ENCODE measurements around the gene CENPM. TPM values are rescaled to one million over a fixed set of nuclear protein-coding genes. Genes with fewer than 3 reads are reported as not detected.

The CENPM gene
- total RNA-seq, 2 experiments from 2014 or later: 7.6 to 8.4 TPM

DNA sequence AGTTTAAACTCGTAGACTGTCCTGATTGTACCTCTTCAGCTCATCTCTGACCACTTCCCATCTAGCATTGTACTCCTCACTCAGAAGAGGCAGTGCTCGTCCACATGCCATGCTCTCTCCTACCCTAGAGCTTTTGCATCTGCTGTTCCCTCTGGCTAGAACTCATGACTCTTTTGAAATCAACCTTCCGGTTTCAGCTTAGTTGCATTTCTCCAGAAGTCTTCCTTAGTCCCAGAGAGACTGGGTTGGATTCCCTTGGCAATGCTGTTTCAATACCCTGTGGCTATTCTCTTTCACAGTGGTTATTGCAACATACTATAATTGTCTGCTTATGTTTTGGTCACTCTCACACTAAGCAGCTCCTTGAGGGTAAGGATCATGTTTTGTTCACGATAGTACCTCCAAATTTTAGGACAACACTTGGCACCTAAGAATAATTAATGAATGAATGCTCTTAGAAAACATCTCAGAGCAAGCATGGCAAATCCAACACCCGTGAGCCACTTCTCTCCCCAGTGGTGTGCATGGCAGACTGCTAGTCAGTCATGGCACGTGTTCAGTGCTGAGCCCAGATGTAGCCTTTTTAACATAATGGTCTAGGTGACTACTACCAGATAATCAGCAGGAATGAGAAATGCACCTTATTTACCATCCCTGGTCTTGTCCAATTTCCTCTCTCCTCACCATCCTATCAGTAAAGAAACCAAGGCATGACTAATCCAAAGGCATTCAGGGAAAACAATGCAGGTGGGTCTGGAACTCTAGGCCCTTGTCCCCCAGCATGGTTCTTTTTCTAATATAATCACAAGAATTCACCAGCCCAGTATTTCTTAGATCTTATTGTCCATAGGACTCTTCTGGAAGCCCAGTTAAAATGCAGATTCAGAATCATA lies 36.8 kb upstream of the CENPM start:
- Histone ChIP-seq H3K27me3 (ENCODE audit: control insufficient read depth in 1 of 2, insufficient read depth in 2 of 2, low read length in 2 of 2) (no peaks in the 10 kb centered on the region), H3K27ac (ENCODE audit: low read depth in 1 of 2, low read length in 2 of 2) (no peak overlapping the region), H3K4me3 (ENCODE audit: low read length) (no peak overlapping the region), H3K9me3 (ENCODE audit: control insufficient read depth in 1 of 2, insufficient read depth in 1 of 2, low read length in 2 of 2) (no peaks in the 10 kb centered on the region), H3K36me3 (ENCODE audit: insufficient read depth, low read length) (no peaks in the 10 kb centered on the region), H3K4me1 (ENCODE audit: insufficient read depth, low read length) (no peaks in the 10 kb centered on the region)
- Mint-ChIP-seq H3K27ac (no peak overlapping the region), H3K9me3 (no peaks in the 10 kb centered on the region), H3K36me3 (ENCODE audit: low read depth) (no peaks in the 10 kb centered on the region), H3K27me3 (peaks cover 13% of the 10 kb centered on the region), H3K4me1 (ENCODE audit: low read depth) (no peaks in the 10 kb centered on the region), H3K4me3 (no peak overlapping the region)
- POLR2A ChIA-PET: interaction anchor here (0.5 kb wide), 1 partner anchor 14 kb away, joined by 5 read pairs; no protein-coding TSS in a partner anchor
- ATAC-seq (ENCODE audit: poor library complexity) (no peak), DNase-seq (no peak)
- intact Hi-C loops (cut with DNase I, micrococcal nuclease): no loop called here
- CTCF ChIA-PET: no interaction called here
- TF ChIP-seq CTCF (IDR thresholded peaks at IDR 0.05): no peak

GRCh38 chr22:41982865-41983264 lies 35.9 kb upstream of the CENPM start:
- Histone ChIP-seq H3K4me3 (ENCODE audit: low read length) (no peak overlapping the region), H3K27me3 (ENCODE audit: control insufficient read depth in 1 of 2, insufficient read depth in 2 of 2, low read length in 2 of 2) (peaks cover under 1 to 1% of the 10 kb centered on the region in 2 experiments), H3K36me3 (ENCODE audit: insufficient read depth, low read length) (no peaks in the 10 kb centered on the region), H3K27ac (ENCODE audit: low read depth in 1 of 2, low read length in 2 of 2) (no peak overlapping the region), H3K4me1 (ENCODE audit: insufficient read depth, low read length) (no peaks in the 10 kb centered on the region), H3K9me3 (ENCODE audit: control insufficient read depth in 1 of 2, insufficient read depth in 1 of 2, low read length in 2 of 2) (peaks cover 0 to under 1% of the 10 kb centered on the region in 2 experiments)
- H3K4me3 Mint-ChIP-seq: no peak overlapping the region
- ChIA-PET CTCF (no interaction called here), POLR2A (interaction anchor here (0.5 kb wide), 1 partner anchor 15 kb away, joined by 5 read pairs; no protein-coding TSS in a partner anchor)
- intact Hi-C loops (cut with DNase I, micrococcal nuclease): no loop called here
- H3K36me3 Mint-ChIP-seq (ENCODE audit: low read depth): no peaks in the 10 kb centered on the region
- no peak overlapping the region for H3K27ac Mint-ChIP-seq
- no peak for TF ChIP-seq CTCF (IDR thresholded peaks at IDR 0.05)
- DNase-seq (no peak), ATAC-seq (ENCODE audit: poor library complexity) (no peak)
- H3K27me3 Mint-ChIP-seq: peaks cover 19% of the 10 kb centered on the region
- no peaks in the 10 kb centered on the region for H3K9me3 Mint-ChIP-seq
- H3K4me1 Mint-ChIP-seq (ENCODE audit: low read depth): no peaks in the 10 kb centered on the region

DNA sequence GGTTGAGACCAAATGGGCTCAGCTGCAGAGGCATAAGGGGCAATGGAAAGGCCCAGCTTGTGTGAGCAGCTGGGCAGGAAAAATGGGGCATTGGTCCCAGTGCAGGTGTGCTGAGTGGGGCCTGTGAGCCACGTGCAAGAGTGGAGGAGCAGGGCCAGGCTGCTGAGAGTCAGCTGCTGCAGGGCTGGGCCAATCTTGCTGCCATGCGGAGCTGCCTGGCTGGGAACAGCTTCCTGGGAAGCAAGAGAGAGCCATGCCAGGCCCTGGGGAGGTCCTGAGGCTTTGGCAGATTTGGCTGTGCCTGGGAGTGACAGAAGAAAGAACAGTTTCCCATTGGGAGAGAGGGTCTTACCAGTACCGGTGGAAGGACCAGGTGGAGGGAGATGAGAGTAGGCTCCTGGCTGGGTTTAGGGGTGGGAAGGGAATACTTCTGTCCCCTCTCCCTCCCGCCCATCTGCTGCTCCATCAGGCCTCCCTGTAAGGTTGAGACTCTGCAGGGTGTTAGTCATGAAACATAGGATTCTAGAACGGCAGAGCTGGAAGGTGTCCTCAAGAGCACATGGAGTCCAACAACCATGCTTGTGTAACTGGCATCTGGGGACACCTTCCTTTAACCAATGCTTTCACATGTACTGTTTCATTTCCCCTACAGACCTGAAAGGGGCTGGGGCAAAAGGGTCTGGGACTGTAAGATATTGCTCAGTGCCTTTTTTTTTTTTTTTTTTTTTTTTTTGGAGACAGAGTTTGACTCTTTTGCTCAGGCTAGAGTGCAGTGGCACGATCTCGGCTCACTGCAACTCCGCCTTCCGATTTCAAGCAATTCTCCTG lies 32.7 kb upstream of the CENPM start:
- H3K9me3 ChIP-seq (ENCODE audit: control insufficient read depth in 1 of 2, insufficient read depth in 1 of 2, low read length in 2 of 2): peaks cover 0 to 4% of the 10 kb centered on the region in 2 experiments
- H3K27ac ChIP-seq (ENCODE audit: low read depth in 1 of 2, low read length in 2 of 2): no peak overlapping the region
- Mint-ChIP-seq H3K9me3 (no peaks in the 10 kb centered on the region), H3K27ac (no peak overlapping the region), H3K4me3 (no peak overlapping the region), H3K4me1 (ENCODE audit: low read depth) (no peaks in the 10 kb centered on the region), H3K36me3 (ENCODE audit: low read depth) (no peaks in the 10 kb centered on the region), H3K27me3 (peaks cover 41% of the 10 kb centered on the region)
- no peak for TF ChIP-seq CTCF (IDR thresholded peaks at IDR 0.05)
- ATAC-seq (ENCODE audit: poor library complexity) (no peak), DNase-seq (no peak)
- H3K4me1 ChIP-seq (ENCODE audit: insufficient read depth, low read length): peaks cover 12% of the 10 kb centered on the region
- no peaks in the 10 kb centered on the region for H3K36me3 ChIP-seq (ENCODE audit: insufficient read depth, low read length)
- peaks cover 23 to 27% of the 10 kb centered on the region in 2 experiments for H3K27me3 ChIP-seq (ENCODE audit: control insufficient read depth in 1 of 2, insufficient read depth in 2 of 2, low read length in 2 of 2)
- POLR2A ChIA-PET: no interaction called here
- intact Hi-C loops (cut with DNase I, micrococcal nuclease): no loop called here
- CTCF ChIA-PET: no interaction called here
- H3K4me3 ChIP-seq (ENCODE audit: low read length): no peak overlapping the region

Measured in CD4-positive, alpha-beta T cell (primary cell).